Central memory CD4-positive, alpha-beta T cell (primary cell): ENCODE results near the gene IQCH.

Experiments
- DNase-seq: peaks from one replicate; pipeline ENCODE4 v3.0.0; 2022

Gene IQCH

GRCh38 chr15:67456677-67457529, 202.3 kb downstream of the IQCH start:
- DNase-seq = peak; percentile 62

DNA sequence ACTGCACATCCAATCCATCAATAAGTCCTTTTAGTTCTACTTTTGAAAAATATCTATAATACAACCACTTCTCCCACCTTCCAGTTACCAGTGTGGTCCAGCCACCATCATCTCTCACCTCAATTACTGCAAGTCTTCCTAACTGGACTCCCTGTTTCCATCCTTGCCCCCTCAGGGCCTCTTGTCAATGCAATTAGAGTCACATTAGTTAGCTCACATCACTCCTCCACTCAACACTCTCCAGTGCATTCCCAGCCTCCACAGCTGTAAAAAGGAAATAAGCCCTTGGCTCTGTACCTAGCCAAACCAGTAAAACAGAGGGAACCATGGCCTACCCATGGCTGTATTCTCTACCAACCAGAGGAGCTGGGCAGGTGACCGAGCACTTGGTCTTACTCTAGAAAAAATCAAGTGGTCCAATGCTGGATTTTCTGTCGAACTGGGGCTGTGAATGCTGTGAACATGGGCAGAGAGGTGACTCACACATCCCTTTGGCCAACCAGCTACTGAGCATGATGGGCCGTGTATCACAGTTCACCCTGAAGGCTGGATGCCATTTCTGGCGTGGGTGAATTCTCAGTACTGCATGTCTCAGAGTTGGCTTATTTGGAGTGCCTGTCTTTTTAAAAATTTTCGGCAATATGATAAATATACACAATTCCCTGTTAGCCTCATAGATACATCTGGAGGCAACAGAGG, 203.9 kb downstream of the IQCH start:
- DNase-seq = no peak

- DNase-seq = no peak
Measured at GRCh38 chr15:67460521-67460920, 205.9 kb downstream of the IQCH start.

DNA sequence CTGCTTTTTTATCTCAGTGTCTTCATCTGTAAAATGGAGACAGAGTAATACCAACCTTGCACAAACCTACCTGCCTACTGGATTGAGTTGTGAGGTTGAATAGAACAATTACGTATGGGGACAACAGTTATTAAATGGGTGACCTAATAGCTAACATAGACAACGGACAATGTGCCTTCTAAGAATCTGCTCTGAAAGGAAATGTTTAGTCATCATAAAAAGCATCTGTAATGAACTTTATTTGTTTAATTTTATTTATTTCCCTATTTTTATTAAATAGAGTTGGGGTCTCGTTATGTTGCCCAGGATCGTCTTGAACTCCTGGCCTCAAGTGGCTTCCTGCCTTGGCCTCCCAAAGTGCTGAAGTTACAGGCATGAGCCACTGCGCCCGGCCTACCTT, 207.1 kb downstream of the IQCH start:
- DNase-seq = no peak

GRCh38 chr15:67462875-67463274, 208.3 kb downstream of the IQCH start:
- no peak for DNase-seq

DNA sequence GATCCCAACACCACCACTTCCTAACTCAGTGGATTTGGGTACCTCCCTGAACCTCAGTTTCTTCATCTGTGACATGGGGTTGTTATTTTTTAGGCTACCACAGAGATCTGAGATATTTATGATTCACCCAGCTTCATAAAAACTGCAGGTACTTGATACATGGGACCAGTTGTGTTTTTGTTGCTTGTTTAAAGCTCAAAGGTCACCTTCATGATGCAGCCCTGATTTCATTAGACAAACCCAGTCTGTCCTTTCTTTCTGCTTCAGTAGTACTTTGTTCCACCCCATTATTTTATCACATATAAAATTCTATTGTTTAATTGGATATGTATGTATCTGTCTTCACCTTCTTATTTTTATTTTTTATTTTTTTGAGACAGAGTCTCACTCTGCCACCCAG, 208.9 kb downstream of the IQCH start:
- no peak for DNase-seq

GRCh38 chr15:67465196-67465952, 210.8 kb downstream of the IQCH start:
- DNase-seq = no peak

DNA sequence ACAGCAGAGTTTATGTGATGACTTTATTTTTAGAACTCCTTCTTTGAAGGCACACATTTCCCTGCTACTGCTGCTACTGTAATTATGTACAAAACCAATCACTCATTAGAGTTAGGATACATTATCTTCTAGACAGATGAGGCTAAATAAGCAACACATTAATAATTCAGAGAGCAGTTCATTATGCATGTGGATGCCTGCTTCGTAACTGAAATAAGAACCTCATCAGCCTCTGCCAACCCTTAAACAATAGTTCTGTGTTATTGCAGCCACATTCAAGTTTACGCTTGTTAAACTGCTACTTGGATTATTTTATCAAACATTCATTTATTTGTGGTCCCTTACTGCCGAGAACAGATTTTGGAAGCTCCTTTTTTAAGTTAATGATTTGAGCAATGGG, 213.8 kb downstream of the IQCH start:
- no peak for DNase-seq

- DNase-seq = no peak
Measured at GRCh38 chr15:67469680-67470079, 215.1 kb downstream of the IQCH start.

GRCh38 chr15:67472957-67473356, 218.4 kb downstream of the IQCH start:
- no peak for DNase-seq

DNA sequence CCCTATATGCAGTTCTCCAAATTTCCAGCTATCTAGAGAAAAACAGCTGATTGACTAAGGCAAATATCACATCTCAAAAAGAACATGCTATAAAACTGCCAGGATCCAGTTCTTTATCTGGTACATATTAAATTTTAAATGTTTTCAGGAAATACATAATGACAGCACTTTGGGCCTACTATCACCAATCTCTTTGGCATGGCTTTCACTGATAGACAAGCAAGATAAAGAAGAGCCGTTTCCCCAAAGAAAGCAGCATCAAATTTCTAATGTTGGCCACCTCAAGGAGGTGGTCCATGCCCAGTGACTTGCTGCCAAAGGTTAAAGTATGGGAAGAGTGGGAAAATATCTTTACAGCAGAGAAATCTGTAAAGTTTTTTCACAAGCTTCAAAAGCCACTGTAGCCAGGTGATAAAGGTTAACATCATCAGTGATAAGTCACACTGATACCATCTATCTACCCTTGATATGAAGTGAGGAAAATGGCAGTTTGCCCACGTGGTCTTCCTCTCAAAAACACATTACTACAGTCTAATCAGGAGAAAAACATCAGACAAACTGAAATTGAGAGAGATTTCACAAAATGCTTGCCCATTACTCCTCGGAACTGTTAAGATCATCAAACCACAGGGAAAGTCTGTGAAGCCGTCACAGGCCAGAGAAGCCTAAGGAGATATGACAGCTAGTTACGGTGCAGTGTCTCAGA, 220.0 kb downstream of the IQCH start:
- DNase-seq = no peak

DNA sequence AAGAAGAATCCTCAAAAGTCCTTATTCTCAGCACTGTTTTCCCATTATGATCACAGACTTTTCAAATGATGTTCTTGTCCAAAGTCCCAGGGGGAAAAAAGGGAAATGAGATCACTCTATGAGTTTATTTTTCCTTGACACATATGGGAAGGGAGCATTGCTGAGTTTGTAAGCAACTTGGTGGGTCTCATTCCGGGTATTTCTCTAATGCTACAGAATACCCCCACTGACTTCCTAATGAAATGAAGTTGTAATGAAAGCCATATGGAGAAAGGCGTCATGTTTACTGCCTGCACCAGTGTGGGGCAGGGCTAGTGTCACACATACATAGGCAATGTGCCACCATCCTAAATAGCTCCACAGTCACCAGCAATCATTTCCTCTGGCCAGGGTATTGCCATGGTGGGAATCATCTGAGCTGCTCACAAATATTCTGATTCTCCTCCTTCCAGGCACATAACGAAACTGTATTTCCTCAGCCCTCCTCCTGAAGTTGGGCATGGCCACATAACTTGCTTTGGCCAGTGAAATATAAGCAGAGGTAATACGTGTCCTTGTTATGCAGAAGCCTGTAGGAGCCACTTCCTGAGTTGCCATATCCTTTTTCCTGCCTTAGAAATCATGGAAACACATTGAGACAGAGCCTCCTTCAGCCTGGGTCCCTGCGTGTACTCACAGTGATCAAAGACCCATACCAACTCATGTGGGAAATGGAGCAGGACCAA, 225.4 kb downstream of the IQCH start:
- DNase-seq = no peak

DNA sequence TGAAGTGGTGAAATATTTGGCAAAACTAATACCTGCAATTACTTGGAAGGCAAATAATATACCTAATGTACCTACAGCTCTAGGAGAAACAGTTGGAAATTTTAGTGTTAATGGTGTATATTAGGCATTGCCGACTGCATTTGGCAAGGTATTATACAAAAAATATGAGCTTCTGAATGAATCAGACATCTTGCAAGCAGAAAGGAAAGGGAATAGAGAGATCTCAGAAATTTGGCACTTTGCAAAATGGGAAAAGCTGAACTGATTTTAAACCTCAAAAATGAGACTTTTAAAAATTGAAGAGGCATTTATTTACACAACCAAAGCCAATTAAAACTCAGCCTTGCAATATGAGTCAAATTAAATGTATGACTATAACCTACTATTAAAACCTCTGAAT, 226.2 kb downstream of the IQCH start:
- no peak for DNase-seq

DNA sequence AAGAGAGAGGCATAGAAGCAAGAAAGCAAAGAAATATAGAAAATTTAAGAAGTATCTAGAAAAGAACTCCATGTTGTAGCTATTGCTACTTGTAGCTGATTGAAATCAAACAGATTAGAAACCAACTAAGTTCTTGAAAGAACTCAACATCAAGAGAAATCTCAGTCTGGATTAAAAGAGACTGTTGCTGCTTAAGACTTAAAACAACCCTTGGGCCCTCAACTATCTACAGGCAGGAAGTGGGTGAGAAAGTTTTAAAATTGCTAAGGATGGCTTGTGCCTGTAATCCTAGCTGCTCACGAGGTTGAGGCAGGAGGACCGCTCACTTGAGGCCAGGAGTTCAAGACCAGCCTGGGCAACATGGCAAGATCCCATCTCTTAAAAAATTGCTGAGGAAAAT, 227.1 kb downstream of the IQCH start:
- DNase-seq = no peak

GRCh38 chr15:67495585-67495984, 241.0 kb downstream of the IQCH start:
- DNase-seq = no peak

- DNase-seq = no peak
Measured at GRCh38 chr15:67501177-67501835, 246.7 kb downstream of the IQCH start.

DNA sequence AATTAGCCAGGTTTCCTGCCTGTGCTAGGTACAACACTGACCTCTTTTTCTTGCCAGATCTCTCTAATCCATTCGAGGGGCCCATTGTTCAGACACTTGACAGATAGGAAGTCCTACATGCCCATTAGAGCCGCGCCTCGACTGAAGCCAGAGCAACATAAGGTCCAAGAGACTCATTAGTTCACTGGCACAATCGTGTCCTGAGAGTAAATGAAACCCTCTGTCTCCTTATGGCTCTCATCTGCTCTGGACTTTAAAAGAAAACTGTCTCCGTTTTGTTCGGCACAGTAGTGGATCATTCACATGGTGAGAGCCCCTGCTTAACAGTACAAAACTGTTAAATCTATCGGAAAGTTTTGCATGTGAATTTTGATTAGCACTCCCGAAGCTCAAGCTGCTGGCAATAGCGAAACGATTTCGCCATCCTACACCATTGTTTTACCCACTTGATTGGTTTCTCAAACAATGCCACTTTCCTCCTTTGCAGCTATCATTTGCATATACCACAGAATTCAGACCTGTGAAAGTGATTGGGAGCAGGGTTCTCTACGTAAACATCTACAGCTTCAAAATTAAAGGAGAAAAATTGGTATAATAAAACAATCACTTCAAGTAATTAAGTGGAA, 247.4 kb downstream of the IQCH start:
- no peak for DNase-seq

GRCh38 chr15:67504056-67504455, 249.5 kb downstream of the IQCH start:
- DNase-seq = no peak

- DNase-seq = no peak
Measured at GRCh38 chr15:67504796-67505195, 250.2 kb downstream of the IQCH start.

DNA sequence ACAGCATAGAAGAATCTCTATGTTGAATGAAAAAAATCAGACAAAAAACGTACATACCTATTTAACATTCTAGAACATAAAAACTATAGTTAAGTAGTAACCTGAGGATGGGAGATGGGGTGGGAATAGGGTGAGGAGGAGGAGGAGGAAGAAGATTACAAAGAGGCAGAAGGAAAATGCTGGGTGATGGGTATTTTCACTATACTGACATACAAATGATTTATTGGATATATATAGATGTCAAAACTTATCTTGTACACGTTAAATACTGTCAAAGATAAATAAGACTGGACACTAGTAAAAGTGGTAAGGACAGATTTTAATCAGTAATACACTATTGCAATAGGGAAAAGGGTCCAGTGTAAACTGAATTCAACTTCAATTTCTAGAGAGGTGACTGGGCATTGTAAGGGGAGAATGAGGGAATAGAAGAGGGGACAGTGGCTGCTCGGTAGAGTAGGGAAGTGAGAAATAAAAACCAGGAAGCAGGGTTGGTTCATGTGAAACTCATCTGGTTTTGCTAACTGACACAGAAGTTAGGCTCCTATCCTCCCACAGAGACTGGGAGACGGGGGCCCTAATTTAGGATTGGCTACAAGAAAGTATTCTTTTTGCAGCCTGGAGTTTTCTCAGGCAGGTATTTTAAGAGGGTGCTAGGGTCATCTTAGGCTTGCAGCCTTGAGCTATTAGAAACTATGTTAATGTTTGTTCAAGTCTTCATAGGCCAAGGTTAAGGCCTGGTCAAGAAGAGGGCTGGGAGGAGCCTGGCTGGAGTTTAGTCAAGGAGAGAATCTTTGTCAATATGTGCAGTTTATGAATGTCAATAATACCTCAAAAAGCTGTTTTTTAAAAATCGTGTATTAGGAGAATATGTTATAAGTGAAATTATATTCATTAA, 251.3 kb downstream of the IQCH start:
- no peak for DNase-seq
